ENCODE results near the gene NTF3.

NTF3 gene

DNA sequence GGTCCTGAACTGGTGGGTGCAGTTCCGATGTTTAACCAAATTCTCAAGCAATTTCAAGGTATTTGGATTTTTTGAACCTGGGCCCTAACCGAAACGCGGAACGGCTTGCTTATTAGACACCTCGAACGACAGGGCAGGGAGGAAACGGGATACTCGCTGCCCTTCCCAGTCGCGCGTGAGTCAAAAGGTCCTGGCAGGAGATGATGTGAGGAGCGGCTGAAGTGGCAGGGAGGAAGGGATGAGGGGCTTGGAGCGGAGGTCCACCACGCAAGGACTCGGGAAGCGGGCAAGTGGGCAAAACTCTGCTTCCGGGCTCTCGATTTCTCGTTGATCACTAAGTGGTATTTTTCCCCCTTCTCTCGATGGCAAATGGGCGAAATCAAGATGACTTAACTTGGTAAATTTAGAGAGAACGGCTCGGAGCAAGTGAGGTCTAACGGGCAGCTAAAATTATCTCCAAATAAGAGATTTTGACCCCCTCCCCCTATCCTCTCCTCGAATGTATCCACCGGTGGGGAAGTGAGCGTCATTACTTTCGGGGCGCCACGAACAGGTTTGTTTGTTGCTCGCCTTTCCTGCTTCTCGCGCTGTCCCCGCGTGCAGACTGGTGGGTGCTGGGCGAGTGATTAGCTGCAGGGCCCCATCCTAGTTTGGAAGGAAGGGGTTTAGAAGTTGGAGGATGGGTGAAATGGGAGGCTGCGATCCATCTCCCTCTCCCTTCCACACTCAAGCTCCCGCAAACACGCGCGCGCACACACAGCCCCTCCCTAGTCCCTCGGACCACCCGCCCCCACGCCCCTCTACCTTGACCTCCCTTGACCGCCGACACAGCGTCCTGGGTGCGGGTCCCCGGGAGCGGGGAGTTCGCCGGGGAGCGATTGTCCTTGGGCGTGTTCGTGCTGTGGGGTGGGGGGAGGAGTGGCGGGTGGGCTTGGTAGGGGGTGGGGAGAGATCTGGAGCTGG is 986 bp upstream of the NTF3 start:
- no peak overlapping the region for H3K27ac ChIP-seq
- H3K9ac ChIP-seq = no peak overlapping the region
- H3K27me3 ChIP-seq = peaks cover 10% of the 10 kb centered on the region; the same call in 1 of the 2 replicates
- H4K20me1 ChIP-seq = no peaks in the 10 kb centered on the region
- no peak overlapping the region for H3K4me3 ChIP-seq
- H3K4me2 ChIP-seq = no peak overlapping the region
- peaks cover 17% of the 10 kb centered on the region; the same call in 1 of the 2 replicates for H3K9me3 ChIP-seq
- H3K36me3 ChIP-seq = no peaks in the 10 kb centered on the region
- H3K4me1 ChIP-seq = no peaks in the 10 kb centered on the region
- TF ChIP-seq Cebpa-rat (IDR thresholded peaks at IDR 0.05) = no peak

DNA sequence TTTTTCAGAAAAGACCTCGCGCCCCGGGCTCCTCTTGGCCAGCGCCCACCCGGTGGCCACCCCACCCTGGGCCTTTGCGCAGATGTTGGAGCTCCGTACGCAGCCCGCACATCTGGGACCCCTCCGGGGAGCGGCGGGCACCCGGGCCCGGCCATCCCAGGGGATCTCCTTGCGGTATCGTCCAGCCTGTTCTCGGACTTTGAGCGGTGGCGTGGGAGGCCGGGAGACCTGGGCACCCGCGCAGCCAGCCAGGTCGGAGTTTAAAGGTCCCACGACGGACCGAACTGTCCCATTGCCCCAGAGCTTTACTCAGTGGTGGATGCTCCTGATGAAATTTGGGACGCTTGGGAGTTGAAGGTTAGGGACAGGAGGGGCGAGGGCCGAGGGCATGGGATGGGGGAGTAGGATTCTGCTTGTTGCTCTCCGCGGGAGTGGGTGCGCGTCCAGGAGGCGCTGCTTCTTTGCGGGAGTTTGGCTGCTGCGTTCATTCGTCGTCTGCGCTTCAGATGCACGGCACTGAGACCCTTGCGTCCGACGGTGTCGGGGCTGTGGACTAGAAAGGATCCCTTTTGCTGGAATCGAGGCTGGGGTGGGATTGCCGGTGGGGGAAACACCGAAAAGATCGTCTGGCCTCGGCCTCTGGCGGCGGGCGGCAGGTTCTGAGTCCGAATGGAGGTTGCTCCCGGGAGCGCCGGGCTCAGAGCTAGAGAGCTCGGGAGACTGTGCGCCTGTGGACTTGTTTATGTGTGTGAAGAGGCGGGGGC is 1.4 kb downstream of the NTF3 start:
- TF ChIP-seq Cebpa-rat (IDR thresholded peaks at IDR 0.05) = no peak
- H3K27me3 ChIP-seq = peaks cover 10% of the 10 kb centered on the region; the same call in 1 of the 2 replicates

DNA sequence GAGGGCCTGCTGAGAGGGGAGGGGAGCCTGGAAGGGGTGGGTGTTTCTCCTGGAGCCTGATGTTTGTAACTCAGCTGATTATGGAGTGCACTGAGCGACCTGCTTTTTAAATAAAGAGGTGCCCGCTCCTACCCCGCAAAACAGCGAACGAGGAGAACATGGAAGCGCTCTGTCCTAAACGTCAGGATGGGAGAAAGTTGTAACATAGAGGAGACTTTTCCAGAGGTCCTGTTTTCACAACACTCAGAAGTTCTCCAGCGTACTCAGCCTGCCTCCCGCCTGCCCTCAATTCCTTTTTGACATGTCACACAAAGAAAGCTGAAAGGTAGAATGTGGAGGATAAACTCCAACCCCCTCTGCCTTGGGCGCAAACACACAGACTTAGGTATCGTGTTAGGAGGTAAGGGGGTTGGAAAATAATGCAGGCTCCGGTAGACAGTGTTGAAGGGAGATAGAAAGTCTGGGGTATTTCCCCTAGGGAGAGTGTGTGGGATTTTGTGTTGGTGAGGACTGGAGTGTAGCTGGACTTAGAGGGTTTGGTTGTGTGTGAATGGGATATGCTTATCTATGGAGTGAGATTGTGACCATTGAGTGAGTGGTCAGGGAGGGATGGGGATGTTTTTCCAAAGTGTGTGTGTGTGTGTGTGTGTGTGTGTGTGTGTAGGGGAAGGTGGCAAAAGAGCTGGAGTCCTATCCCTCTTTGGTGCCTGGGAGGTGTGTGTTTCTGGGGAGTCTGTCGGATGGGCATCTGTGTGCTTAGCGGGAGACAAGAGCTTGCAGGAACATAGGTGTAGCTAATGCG is 2.1 kb downstream of the NTF3 start:
- Histone ChIP-seq H3K27ac (no peak overlapping the region), H3K4me1 (no peaks in the 10 kb centered on the region), H3K9ac (no peak overlapping the region), H3K27me3 (peaks cover 10% of the 10 kb centered on the region; the same call in 1 of the 2 replicates), H3K4me3 (no peak overlapping the region), H3K4me2 (no peak overlapping the region), H3K36me3 (no peaks in the 10 kb centered on the region), H4K20me1 (no peaks in the 10 kb centered on the region), H3K9me3 (peaks cover 17% of the 10 kb centered on the region; the same call in 1 of the 2 replicates)
- TF ChIP-seq Cebpa-rat (IDR thresholded peaks at IDR 0.05) = no peak

More for the DNA sequence above, 1.4 kb downstream of the NTF3 start:
- H3K9me3 ChIP-seq = peaks cover 17% of the 10 kb centered on the region; the same call in 1 of the 2 replicates
- no peaks in the 10 kb centered on the region for H3K36me3 ChIP-seq
- no peaks in the 10 kb centered on the region for H3K4me1 ChIP-seq
- no peaks in the 10 kb centered on the region for H4K20me1 ChIP-seq
- H3K9ac ChIP-seq = no peak overlapping the region
- no peak overlapping the region for H3K4me3 ChIP-seq
- no peak overlapping the region for H3K4me2 ChIP-seq
- no peak overlapping the region for H3K27ac ChIP-seq

DNA sequence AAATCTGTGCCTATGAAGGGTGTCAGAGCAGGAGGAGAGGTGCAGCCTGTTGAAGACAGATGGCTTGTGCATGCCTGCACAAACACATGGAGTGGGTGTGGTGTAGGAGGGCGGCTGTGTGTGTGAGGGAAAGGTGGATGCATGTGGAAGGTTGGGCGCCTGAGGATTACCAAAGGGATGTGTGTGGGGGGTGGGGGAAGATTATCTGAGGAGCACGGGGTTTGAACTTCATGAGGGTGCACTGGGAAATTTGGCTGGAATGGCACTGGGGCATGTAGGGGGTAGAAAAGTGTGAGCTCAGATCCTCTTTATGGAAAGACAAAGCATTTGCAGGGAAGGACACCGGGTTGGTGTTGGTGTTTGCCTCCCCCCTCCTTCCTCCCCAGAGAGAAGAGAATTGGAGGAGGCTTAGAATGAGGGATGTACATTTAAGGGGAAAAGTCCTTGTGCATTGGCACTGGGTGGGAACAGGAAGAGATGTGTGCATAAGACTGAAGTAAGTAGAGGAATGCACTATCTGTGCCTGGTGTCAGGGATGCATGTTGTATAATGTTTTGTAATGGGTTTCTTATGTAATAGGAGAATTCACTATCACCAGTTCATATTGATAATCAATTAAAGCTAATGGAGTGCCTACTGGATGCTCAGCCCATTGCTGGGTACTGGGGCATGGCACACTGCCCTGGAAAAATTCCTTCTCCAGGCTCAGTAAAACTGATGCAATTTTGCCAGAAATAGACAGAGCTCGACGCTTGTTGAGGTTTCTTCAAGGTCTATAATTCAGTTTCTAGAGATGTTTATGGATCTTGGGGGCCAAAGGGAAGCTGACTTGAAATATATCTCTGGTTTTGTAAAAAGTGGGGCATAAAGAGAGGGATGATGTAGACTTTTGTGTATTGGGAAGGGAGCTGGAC is 3.0 kb downstream of the NTF3 start:
- peaks cover 17% of the 10 kb centered on the region; the same call in 1 of the 2 replicates for H3K9me3 ChIP-seq
- H3K9ac ChIP-seq = no peak overlapping the region
- H3K4me1 ChIP-seq = peaks cover 2% of the 10 kb centered on the region
- H3K36me3 ChIP-seq = no peaks in the 10 kb centered on the region
- no peak overlapping the region for H3K4me3 ChIP-seq
- H3K4me2 ChIP-seq = no peak overlapping the region
- no peak overlapping the region for H3K27ac ChIP-seq
- H3K27me3 ChIP-seq = peaks cover 10% of the 10 kb centered on the region; the same call in 1 of the 2 replicates
- H4K20me1 ChIP-seq = no peaks in the 10 kb centered on the region
- TF ChIP-seq Cebpa-rat (IDR thresholded peaks at IDR 0.05) = no peak

DNA sequence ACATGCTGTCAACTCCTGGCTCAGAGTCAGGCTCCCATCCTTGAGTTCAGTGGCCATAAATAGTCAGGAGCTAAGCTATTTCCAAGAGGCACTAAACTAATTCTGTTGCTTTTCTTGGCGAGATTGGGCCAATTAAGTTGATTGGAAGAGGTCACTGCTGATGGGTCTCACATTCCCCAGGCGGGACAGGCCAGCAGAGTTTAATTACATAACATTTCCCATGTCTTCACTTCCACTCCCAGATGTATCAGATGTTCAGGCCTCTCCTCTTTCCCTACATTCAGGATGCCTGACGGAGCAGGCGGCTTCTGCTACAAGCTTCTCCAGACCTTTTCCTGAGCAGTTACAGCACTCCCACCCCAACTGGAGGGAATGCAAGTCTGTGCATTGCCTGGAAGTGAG is 5.3 kb downstream of the NTF3 start:
- Histone ChIP-seq H3K36me3 (no peaks in the 10 kb centered on the region), H3K4me1 (peaks cover 16% of the 10 kb centered on the region), H3K4me3 (no peak overlapping the region), H3K4me2 (no peak overlapping the region), H3K9ac (no peak overlapping the region), H3K27ac (no peak overlapping the region), H3K9me3 (peaks cover 14% of the 10 kb centered on the region; the same call in 1 of the 2 replicates), H3K27me3 (peaks cover 10% of the 10 kb centered on the region; the same call in 1 of the 2 replicates), H4K20me1 (no peaks in the 10 kb centered on the region)
- no peak for TF ChIP-seq Cebpa-rat (IDR thresholded peaks at IDR 0.05)

DNA sequence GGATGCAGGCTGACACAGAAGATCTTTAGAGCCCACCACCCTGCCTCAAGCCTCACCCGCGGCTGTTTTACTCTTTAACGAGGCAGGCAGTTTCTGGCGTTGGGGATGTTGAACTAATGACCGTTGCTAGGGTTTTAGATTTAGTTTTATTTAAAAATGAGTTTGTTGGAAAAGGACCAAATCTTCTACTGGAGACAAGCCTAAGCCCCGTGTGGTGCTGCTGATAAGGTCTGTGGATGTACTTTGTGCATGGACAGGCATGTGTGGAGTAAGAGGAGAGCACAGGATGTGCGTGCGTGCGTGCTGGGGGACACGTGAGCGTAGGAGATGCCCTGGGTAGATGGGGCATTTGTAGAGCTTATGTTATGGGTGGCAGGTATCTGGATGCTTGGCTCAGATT is 5.7 kb downstream of the NTF3 start:
- no peak for TF ChIP-seq Cebpa-rat (IDR thresholded peaks at IDR 0.05)
- Histone ChIP-seq H3K9ac (no peak overlapping the region), H3K4me1 (peaks cover 16% of the 10 kb centered on the region), H3K4me2 (no peak overlapping the region), H3K27me3 (peaks cover 10% of the 10 kb centered on the region; the same call in 1 of the 2 replicates), H4K20me1 (no peaks in the 10 kb centered on the region), H3K9me3 (peaks cover 10% of the 10 kb centered on the region; the same call in 1 of the 2 replicates), H3K27ac (no peak overlapping the region), H3K36me3 (no peaks in the 10 kb centered on the region), H3K4me3 (no peak overlapping the region)

DNA sequence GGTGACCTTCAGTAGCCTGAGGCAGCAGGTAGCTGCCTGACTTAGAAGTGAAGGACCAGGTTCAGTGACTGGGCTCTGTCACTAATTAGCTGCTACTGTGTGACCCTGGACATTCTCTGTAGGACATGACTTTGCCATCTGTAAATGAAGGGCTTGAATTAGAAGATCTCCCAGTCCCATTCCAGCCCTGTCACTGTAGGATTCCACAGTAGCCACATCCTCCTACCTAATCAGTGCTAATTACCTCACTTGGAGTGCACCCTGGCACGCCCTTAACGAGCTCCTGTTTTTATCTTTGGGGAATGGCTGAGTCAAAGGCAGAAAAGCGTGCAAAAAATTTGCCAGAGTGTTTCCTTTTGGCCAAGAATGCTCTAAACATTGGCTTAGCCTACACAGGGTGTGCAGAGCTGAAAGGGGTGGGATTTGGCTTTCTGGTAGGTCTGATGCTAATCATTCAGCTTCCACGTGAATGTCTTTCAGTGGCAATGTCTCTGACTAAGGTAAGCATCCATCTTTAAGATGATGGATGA is 6.8 kb downstream of the NTF3 start:
- no peak overlapping the region for H3K4me2 ChIP-seq
- 0 out of 2 replicates have a peak, but pooled peaks cover 5% of the 10 kb centered on the region for H3K27me3 ChIP-seq
- H3K4me3 ChIP-seq = no peak overlapping the region
- peaks cover 16% of the 10 kb centered on the region for H3K4me1 ChIP-seq
- no peak for TF ChIP-seq Cebpa-rat (IDR thresholded peaks at IDR 0.05)
- H4K20me1 ChIP-seq = no peaks in the 10 kb centered on the region
- no peak overlapping the region for H3K27ac ChIP-seq
- H3K9ac ChIP-seq = no peak overlapping the region
- H3K36me3 ChIP-seq = no peaks in the 10 kb centered on the region
- H3K9me3 ChIP-seq = no peaks in the 10 kb centered on the region; the same call in 1 of the 2 replicates

DNA sequence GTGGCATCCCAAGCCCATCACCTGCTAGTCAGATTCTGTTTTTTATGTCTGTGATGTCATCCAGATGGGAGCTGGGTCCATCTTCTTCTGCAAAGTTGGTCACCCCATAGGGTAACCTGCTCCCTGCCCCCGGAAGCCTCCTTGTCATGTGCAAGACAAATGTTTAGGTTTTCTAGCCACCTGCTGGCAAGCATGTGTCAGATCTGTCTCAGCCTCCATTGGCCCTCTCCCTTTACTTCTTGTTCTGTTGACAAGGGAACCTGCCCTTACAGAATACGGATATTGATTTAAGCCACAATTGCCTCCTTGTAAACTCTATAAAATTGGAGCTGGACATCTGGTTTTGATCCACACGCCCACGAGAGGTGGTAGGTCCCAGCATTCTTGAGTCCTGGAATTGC is 7.5 kb downstream of the NTF3 start:
- peaks cover 16% of the 10 kb centered on the region for H3K4me1 ChIP-seq
- no peaks in the 10 kb centered on the region for H3K36me3 ChIP-seq
- H3K4me2 ChIP-seq = no peak overlapping the region
- no peaks in the 10 kb centered on the region for H4K20me1 ChIP-seq
- no peak for TF ChIP-seq Cebpa-rat (IDR thresholded peaks at IDR 0.05)
- H3K9ac ChIP-seq = no peak overlapping the region
- no peak overlapping the region for H3K27ac ChIP-seq
- 0 out of 2 replicates have a peak, but pooled peaks cover under 1% of the 10 kb centered on the region for H3K27me3 ChIP-seq
- H3K9me3 ChIP-seq = no peaks in the 10 kb centered on the region
- H3K4me3 ChIP-seq = no peak overlapping the region

Data from BLaER1 (cell line).